DLD1 (cell line): ENCODE data around the gene PCDHGB6.
"Not testable (repeated sequence)": the region's sequence is repeated elsewhere in the genome, so short reads cannot be mapped to it uniquely, and the experiment has no call there.

Experiments
- in situ Hi-C: cut with HindIII; loops from 2 replicates; pipeline ENCODE4 v1.10.0; 2017; ENCODE audit warnings: low sequenced_read_pairs

The PCDHGB6 gene

DNA sequence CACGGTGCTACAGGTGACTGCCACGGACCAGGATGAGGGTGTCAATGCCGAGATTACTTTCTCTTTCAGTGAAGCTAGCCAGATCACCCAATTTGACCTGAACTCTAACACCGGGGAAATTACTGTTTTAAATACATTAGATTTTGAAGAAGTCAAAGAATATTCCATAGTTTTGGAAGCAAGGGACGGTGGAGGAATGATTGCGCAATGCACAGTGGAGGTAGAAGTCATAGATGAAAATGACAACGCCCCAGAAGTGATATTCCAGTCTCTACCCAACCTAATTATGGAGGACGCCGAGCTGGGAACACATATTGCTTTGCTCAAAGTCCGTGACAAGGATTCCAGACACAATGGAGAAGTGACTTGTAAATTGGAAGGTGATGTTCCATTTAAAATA is 19.2 kb upstream of the PCDHGB6 start:
- in situ Hi-C loops, result no loop called here

DNA sequence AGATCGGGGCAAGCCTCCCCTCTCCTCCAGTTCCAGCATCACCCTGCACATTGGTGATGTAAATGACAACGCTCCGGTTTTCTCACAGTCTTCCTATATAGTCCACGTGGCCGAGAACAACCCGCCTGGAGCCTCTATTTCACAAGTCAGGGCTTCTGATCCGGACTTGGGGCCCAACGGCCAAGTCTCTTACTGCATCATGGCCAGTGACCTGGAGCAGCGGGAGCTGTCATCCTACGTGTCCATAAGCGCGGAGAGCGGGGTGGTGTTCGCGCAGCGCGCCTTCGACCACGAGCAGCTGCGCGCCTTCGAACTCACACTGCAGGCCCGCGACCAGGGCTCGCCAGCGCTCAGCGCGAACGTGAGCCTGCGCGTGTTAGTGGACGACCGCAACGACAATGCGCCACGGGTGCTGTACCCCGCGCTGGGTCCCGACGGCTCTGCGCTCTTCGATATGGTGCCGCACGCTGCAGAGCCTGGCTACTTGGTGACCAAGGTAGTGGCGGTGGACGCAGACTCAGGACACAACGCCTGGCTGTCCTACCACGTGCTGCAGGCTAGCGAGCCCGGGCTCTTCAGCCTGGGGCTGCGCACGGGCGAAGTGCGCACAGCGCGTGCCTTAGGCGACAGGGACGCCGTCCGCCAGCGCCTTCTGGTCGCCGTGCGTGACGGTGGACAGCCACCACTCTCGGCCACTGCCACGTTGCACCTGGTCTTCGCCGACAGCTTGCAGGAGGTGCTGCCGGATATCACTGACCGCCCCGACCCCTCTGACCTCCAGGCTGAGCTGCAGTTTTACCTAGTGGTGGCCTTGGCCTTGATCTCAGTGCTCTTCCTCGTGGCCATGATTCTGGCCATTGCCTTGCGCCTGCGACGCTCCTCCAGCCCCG is 18.4 kb upstream of the PCDHGB6 start:
- in situ Hi-C loops, result no loop called here

- in situ Hi-C loops, result no loop called here
Measured at GRCh38 chr5:141392429-141393198, 15.2 kb upstream of the PCDHGB6 start, which contains the start of gene PCDHGA8. Gene PCDHGA8, plus strand, starts transcription at chr5:141392633. Its CDS starts 181 bp downstream, at chr5:141392814.

DNA sequence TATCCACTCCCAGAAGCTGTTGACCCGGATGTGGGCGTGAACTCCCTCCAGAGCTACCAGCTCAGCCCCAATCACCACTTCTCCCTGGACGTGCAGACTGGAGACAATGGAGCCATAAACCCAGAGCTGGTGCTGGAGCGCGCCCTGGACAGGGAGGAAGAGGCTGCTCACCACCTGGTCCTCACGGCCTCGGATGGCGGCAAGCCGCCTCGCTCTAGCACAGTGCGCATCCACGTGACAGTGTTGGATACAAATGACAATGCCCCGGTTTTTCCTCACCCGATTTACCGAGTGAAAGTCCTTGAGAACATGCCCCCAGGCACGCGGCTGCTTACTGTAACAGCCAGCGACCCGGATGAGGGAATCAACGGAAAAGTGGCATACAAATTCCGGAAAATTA is 14.6 kb upstream of the PCDHGB6 start:
- in situ Hi-C loops, result no loop called here

GRCh38 chr5:141394401-141395187 is 13.2 kb upstream of the PCDHGB6 start:
- in situ Hi-C loops, result not testable (repeated sequence)

DNA sequence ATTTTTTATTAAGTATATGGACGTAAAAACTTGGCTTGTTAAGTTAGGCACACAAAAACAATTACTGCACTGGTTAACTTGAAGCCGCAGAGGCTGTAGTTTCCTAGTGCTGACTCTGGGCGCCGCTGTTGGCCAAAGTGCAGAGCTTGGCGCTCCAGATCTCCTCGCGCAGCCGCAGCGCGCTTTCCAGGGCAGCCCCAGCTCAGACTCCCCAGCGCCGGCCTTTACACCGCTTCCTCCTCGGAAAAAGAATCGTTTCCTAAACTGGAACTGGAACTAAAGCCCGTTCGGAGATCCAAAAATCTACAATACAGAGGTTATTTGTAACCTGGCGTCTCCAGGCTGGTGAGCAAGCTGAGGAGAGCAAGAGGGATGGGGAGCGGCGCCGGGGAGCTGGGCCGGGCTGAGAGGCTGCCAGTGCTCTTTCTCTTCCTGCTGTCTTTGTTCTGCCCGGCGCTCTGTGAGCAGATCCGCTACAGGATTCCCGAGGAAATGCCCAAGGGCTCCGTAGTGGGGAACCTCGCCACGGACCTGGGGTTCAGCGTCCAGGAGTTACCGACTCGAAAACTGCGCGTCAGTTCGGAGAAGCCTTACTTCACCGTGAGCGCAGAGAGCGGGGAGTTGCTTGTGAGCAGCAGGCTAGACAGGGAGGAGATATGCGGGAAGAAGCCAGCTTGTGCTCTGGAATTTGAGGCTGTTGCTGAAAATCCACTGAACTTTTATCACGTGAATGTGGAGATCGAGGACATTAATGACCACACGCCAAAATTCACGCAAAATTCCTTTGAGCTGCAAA is 9.9 kb upstream of the PCDHGB6 start, which contains the start of gene PCDHGB5:
Gene PCDHGB5 (plus strand): TSS at position 192 of the 796 bp plus-strand sequence. CDS start 181 bp downstream, at position 373.
- in situ Hi-C loops, result not testable (repeated sequence)

- in situ Hi-C loops, result no loop called here
Measured at GRCh38 chr5:141398608-141399007, 9.2 kb upstream of the PCDHGB6 start.

- in situ Hi-C loops, result no loop called here
Measured at GRCh38 chr5:141399555-141400258, 8.1 kb upstream of the PCDHGB6 start.

- in situ Hi-C loops, result no loop called here
Measured at GRCh38 chr5:141402553-141403243, 5.1 kb upstream of the PCDHGB6 start, which contains the start of gene PCDHGA9. Gene PCDHGA9, plus strand, starts transcription at chr5:141402778. Its CDS starts 175 bp downstream, at chr5:141402953.

- in situ Hi-C loops, result no loop called here
Measured at GRCh38 chr5:141403387-141403786, 4.4 kb upstream of the PCDHGB6 start.

DNA sequence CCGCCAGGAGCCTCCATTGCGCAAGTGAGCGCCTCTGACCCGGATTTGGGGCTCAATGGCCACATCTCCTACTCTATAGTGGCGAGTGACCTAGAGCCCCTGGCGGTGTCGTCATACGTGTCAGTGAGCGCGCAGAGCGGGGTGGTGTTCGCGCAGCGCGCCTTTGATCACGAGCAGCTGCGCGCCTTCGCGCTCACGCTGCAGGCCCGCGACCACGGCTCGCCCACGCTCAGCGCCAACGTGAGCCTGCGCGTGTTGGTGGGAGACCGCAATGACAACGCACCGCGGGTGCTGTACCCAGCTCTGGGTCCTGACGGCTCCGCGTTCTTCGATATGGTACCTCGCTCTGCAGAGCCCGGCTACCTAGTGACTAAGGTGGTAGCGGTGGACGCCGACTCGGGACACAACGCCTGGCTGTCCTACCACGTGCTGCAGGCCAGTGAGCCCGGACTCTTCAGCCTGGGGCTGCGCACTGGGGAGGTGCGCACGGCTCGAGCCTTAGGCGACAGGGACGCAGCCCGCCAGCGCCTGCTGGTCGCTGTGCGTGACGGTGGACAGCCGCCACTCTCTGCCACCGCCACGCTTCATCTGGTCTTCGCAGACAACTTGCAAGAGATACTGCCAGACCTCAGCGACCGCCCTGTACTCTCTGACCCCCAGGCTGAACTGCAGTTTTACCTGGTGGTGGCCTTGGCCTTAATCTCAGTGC is 1.9 kb downstream of the PCDHGB6 start:
- in situ Hi-C loops, result no loop called here

DNA sequence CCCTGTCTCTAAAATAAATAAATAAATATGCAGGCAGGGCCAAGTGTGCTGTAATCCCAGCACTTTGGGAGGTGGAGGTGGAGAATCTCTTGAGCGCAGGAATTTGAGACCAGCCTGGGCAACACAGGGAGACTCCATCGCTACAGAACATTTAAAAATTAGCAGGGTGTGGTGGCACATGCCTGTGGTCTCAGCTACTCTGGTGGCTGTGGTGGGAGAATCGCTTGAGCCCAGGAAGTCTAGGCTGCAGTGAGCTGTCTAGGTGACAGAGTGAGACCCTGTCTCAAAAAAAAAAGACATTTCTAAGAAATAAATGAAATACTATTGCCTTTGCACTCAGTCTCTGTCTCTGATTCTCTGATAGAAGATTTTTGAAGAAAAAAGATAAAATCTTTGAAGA is 3.8 kb downstream of the PCDHGB6 start:
- in situ Hi-C loops, result no loop called here

DNA sequence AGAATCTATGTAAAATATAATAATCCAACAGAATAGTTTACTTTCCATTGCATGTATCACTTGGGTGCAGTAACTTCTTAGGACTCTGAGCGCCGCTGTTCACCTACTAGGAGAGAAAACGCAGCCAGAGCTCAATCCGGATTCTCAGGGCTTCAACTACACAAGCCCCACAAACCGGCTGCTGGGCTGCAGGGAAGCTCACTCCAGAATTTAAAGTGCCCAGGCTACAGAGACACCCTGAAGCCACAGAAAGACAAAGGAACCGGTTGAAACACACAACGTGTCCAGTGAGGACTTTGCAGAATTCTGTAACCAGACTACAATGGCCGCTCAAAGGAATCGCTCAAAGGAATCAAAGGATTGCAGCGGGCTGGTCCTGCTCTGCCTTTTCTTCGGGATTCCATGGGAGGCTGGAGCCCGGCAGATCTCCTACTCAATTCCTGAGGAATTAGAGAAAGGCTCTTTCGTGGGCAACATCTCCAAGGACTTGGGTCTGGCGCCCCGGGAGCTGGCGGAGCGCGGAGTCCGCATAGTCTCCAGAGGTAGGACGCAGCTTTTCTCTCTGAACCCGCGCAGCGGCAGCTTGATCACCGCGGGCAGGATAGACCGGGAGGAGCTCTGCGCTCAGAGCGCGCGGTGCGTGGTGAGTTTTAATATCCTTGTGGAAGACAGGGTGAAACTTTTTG is 5.2 kb downstream of the PCDHGB6 start, which contains the start of gene PCDHGA10:
Gene PCDHGA10 (plus strand): TSS at position 134 of the 686 bp plus-strand sequence. CDS start 189 bp downstream, at position 323.
- in situ Hi-C loops, result no loop called here

DNA sequence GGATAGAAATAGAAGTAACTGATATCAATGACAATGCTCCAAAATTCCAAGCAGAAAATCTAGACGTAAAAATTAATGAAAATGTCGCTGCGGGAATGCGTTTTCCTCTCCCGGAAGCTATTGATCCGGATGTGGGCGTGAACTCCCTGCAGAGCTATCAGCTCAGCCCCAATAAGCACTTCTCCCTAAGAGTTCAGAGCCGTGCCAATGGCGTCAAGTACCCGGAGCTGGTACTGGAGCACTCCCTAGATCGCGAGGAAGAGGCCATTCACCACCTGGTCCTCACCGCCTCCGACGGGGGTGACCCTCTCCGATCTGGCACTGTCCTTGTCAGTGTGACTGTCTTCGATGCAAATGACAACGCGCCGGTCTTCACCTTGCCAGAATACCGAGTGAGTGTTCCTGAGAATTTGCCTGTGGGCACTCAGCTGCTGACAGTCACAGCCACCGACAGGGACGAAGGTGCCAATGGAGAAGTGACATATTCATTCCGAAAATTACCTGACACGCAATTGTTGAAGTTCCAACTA is 5.8 kb downstream of the PCDHGB6 start:
- in situ Hi-C loops, result no loop called here

DNA sequence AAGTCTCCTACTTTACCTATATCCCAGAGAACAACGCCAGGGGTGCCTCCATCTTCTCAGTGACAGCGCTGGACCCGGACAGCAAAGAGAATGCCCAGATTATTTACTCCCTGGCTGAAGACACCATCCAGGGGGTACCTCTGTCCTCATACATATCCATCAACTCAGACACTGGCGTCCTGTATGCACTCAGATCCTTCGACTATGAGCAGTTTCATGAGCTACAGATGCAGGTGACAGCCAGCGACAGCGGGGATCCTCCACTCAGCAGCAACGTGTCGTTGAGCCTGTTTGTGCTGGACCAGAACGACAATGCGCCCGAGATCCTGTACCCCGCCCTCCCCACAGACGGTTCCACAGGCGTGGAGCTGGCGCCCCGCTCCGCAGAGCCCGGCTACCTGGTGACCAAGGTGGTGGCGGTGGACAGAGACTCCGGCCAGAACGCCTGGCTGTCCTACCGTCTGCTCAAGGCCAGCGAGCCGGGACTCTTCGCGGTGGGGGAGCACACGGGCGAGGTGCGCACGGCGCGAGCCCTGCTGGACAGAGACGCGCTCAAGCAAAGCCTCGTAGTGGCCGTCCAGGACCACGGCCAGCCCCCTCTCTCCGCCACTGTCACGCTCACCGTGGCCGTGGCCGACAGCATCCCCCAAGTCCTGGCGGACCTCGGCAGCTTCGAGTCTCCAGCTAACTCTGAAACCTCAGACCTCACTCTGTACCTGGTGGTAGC is 6.9 kb downstream of the PCDHGB6 start:
- in situ Hi-C loops, result not testable (repeated sequence)

GRCh38 chr5:141415275-141415618 is 7.4 kb downstream of the PCDHGB6 start:
- in situ Hi-C loops, result not testable (repeated sequence)
